KG1 (cell line): ENCODE data around the gene AP3B1.
"Not testable (repeated sequence)": the region's sequence is repeated elsewhere in the genome, so short reads cannot be mapped to it uniquely, and the experiment has no call there.

ENCODE experiments used
- DNase-seq: peaks from one replicate; lab custom pipeline; 2025; lab: John Stamatoyannopoulos, UW

Gene AP3B1

DNA sequence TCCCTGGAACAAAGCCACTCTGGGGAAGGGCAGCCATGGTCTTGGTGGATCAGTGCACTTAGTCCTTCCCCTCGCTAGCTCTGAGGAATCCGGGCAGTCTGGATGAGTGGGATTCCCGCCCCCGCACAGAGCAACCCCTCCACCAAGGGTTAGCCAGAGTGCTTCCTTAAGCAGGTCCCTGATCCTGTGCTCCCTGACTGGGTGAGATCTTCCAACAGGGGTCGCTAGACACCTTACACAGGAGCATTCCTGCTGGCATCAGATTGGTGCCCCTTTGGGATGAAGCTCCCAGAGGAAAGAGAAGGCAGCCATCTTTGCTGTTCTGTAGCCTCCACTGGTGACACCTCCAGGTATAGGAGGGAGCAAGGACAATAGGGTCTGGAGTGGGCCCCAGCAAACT is 228.8 kb downstream of the AP3B1 start:
- no peak for DNase-seq

DNA sequence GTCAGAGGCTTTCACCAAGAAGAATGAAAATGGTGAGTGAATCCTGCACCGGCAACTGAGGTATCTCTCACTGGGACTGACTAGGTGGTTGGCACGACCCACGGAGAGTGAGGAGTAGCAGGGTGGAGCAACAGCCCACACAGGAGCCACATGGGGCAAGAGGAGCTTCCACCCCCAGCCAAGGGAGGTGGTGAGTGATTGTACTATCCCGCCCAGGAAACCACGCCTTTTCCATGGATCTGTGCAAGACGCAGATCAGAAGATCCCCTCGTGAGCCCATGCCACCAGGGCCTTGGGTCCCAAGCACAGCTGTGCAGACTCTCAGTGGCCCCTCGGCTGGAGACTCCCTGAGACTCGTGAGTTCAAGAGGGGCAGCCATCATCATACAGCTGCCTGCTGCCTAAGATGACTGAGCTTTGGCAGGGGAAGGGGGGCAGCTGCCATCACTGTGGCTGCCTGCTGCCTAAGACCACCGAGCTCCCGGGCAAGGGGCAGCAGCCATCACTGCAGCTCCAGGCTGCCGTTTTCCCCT is 229.5 kb downstream of the AP3B1 start:
- no peak for DNase-seq

DNA sequence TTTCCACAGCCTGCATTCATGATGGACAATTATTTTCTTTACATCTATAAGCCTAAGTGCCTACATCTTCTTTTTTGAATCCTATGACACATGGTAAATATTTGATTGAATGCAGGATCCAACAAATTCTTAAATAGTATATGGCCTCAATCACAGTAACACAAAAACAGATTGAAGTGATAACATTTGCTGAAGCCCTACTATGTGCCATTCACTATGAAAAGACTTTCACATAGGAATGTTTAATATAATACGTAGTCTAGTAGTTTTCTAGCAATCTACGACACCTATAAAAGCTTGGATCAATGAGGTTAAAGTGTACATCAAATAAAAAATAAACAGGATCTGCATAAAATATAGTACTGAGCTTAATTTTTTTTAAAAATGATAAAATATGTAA is 231.0 kb downstream of the AP3B1 start:
- no peak for DNase-seq

DNA sequence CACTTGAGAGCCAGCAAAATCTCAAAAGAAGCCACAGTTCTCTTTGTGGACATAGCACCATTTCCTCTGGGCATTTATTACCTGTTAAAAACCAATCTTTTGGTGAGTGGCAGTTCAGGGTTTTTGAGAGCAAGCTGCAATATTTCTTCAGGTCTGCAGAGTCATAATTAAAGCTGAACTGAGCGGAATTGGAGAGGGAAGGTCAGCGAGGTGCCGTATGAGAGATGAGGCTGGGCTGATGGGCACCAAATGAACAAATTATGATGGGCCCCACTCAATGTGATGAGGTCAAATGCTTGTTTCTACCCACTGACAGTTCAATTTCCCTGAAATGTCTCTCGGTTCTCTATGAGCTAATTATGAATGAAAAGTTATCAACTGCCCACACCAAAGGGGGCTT is 231.9 kb downstream of the AP3B1 start:
- no peak for DNase-seq

DNA sequence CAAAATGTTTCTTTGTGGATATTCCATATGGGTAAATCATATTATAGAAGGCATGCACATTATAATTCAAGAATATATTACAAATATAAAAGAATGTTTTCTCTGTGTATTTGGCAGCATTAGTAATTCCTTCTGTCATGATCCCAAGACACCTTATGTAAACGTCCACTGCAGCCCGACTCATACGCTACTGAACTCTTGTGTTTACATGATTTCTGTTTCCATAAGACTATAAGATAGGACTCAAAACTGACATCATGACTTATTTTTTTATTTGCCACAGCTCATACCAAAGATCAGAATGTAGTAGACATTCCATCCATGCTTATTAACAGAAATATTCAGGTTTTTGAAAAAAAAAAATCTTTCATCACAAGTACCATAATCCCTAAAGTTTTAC is 234.1 kb downstream of the AP3B1 start:
- DNase-seq = no peak

DNA sequence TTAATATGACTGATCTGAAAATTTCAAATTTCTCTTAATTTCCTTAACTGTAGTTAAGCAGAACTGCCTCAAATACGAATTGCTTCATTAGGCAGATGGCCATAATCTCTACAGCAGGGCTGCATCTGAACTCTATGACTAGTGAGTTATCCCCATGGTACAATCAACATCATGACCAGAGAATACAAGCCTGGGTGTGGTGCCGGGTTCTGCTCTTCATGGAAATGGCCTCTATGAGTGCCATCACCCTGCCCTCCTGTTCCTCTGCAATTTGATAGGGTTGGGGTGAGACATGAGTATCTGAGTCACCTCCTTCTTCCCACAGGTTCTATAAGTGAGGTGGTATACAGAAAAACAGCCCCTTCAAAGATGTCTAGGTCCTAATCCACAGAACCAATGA is 235.9 kb downstream of the AP3B1 start:
- DNase-seq = no peak

DNA sequence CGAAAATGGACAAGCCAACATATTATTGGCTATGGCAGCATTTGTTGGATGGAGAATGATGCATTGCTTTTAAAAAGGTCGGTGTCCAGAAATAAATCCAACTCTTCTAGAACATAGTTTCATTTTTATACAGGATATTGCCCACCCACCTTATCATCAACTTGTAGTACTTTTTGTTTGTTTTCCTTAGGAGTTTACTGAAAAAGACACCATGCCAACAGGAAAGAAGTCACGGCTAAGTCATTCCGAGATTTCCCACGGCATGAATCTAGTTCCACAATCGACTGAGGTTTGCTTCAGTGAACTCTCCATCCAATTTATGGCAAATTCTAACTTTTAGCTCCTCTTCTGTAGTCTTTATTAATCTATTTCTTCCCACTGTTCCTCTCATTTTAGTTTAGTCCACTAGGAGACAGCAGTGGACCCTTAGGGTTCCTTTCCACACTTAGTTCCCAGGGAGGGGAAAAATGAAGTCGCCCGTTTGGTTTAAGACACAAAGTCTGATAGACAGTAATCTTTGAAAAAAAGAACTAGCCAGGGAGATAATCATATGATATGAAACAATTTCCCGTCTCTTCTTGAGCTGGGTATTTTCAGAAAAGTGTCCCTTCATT is 237.5 kb downstream of the AP3B1 start:
- no peak for DNase-seq

DNA sequence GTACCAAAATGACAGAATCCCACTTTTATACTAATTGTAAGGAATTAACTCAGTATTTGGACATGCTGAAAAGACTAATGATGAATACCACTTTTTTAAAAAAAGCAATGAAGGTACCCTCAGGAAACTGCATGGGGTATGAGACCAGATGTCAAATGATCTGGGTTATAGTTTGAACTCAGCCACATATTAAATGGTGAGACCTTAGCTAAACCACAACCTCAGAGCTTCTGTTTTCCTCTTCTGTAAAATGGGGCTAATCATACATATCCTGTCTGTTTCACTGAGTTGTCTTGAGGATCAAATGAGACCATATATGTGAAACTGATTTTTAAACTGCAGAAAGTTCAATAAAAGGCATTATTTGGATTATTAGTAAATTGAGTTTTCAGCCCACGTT is 238.4 kb downstream of the AP3B1 start:
- DNase-seq = no peak

DNA sequence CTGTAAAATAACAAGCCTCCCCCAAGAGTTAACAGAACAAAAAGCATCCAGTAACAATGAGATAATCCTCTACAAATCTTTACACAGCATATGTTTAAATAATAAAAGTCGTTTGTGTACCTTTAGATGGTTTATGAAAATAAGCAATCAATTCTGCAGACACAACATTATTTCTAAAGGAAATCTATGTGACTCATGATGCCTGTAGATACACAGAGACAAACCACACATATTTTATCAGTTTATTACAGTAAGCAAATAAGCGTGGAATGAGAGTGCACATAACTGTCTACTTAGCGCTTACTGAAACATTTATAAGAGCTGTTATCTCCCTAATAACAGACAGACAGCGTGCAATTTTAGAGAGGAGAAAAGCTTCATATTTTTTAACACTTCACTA is 243.6 kb downstream of the AP3B1 start:
- no peak for DNase-seq

DNA sequence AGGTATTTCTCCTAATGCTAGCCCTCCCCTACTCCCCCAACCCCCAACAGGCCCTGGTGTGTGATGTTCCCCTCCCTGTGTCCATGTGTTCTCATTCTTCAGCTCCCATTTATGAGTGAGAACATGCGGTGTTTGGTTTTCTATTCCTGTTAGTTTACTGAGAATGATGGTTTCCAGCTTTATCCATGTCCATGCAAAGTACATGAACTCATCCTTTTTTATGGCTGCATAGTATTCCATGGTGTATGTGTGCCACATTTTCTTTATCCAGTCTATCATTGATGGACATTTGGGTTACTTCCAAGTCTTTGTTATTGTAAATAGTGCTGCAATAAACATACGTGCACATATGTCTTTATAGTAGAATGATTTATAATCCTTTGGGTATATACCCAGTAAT is 247.7 kb downstream of the AP3B1 start:
- DNase-seq = not testable (repeated sequence)

DNA sequence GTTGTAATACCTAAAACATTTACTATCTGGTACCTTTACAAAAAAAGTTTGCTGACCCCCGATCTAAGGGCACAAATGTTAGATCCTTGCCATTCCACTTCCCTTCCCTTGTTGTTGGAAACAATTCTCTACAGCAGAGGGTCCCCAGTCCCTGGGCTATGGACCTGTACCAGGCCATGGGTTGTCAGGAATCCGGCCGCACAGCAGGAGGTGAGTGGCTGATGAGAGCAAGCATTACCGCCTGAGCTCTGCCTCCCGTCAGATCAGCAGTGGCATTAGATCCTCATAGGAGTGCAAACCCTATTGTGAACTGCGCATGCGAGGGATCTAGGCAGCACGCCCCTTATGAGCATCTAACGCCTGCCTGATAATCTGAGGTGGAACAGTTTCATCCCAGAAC is 248.5 kb downstream of the AP3B1 start:
- DNase-seq = no peak

DNA sequence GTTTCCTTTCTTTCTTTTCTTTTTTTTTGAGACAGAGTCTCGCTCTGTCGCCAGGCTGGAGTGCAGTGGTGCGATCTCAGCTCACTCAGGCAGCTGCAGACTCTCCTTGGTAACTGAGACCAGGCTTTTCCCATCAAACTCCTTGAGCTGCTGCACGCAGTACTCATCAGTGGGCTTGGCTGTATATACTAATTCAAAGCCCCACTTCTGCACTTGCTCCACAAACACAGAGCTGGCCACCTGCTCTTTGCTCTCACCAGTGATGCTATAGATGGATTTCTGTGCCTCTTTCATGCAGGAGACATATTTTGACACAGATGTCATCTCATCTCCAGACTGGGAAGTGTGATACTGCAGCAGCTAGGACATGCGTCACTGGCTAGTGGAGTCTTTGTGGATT is 252.7 kb downstream of the AP3B1 start:
- no peak for DNase-seq

DNA sequence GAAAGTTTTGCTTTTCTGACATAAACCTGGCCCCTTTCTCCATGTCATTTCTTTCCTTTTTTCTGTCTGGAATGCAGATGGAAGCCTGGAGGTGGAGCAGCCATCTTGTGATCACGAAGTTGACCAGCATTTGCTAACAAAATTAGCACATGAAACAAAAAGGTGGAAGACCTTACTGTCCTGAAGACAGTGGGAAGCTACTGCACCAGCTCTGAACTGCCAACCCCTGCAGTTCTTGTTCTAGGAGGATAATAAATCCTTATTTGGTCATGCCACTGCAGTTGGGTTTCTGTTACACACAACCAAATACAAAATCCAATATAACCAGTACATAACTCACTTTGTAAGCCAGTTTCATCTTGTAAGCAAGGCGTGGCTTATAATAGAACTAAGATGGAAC is 269.0 kb downstream of the AP3B1 start:
- no peak for DNase-seq

DNA sequence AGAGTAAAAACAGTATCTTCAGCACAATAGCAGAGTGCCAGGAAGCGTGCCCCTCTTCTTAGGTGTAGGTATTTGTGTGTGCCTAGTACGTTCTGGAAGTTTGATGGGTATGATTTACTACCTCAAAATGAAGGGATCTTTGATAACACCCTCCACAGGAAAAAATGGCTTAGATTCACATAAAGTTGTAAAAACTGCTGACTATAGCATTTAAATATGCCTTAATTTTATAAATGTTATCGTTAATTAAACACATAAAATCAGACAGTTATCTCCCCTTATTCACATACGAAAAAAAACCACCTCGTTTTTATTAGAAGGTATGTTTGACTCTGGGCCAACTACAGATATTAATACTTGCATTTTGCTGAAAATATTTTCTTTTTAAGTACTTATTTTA is 274.8 kb downstream of the AP3B1 start:
- DNase-seq = no peak

DNA sequence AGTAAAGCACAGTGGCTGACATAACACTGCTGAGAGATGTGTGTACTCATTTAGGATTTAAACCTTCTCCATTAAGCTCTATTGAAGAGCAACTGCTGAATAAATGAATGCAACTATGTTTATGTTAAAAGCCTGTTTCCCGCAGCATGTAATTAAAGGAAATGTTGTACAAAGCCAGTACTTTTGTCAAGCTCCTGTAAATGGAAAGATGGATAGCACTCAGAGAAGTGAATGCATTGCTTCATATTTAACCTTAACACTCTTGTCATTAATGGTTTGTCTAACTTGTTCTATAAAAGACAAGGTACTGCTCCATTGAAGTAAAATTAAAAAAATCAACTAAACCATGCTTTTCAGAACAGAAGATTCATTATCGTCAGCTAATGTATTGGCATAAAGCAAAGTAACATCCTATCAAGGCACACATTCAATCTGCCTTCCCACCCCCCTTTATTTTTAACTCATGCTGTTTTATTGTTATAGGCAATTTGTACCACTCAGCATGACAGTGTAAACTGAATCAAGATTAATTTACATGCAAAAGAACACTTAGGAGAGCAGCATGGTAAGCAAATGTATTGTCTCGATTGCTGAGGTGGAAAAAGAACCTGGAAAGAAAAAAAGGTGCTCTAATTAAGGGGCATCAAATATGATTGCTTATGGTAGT is 277.5 kb downstream of the AP3B1 start:
- DNase-seq = no peak

DNA sequence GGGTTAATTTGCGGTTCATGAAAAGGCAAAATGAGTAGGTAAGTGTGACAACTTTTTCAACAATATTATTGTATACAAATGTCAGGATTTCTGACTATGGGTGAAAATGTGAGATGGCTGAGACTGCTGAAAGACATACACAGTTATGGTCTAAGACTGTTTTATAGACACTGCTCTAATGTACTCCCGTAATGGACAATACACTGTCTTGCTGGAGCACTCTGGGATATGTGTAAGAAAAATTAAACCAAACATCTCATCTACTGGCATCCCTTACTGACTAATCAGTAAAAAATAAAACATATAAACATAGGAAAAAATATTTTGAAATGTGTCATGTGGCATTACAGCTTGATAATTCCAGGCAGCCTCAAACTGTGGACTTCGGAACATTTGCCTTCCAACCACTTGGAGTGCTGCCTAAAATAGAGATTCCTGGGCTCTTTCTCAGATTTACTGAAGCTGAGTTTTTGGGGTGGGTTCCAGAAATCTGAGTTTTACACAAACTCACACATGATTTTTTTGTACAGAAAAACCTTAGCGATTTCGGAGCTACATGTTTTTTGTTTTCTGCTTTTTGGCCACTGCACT is 284.5 kb downstream of the AP3B1 start:
- no peak for DNase-seq

DNA sequence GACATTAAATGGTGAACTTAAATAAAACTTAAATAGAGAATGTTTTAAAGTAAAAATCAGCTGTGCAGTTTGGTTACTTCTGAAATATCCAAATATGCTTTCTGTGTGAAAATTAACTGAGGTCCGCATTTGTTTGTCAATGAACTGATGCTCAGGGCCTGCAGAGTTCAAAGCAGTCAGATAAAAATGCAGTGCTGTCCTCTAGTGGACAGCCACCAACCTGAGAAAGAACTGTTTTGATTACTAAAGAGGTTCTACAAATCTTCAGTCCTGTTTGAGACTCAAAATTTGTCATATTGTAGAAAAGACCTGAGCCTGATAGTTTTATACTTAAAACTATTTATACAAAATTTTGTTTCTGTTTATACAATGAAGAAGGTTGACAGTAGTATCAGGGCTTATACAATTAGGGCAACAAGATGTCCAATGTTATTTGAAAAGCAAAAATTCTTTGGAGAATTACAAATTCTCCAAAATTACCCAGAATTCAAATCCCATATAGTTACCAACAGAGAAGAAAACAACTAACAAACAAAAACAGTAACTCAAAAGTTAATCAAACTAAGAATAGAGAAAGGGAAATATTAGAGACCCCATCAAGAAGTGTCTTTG is 286.0 kb downstream of the AP3B1 start:
- no peak for DNase-seq

DNA sequence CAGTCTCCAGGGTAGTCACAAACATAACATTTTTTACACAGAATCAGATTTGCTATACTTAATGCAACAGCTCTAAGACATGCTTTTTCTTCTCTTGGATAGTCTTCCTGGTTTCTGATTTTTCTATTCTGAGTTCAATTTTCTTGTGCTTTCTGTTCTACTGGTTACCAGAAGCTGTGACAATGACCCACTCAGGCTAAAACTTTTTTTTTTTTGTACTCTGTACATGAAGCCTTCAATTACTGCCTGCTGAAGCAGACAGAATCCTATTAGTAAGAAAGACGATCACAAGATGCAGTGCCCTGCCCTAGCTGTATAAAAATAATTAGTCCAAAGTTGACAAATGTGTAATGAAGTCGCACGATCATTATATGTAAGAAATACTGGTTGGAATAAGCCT is 287.3 kb downstream of the AP3B1 start:
- no peak for DNase-seq

DNA sequence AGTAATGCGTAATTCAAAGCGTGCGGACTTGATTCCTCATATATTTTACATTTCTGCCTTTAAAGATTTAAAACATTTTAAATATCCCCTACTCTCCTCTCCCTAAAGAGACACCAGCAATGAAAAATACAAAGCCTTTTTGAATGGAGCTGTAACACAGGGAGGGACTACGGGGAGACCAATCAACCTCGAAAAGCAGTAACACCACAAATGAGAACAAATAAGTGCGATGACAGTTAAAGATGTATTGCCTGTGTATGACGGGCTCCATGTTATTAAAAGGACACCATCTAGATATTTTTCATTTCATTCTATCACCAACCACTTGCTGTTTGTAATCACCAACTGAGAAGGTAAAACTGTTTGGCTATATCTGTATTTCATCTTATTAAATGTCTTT is 288.0 kb downstream of the AP3B1 start:
- DNase-seq = no peak

DNA sequence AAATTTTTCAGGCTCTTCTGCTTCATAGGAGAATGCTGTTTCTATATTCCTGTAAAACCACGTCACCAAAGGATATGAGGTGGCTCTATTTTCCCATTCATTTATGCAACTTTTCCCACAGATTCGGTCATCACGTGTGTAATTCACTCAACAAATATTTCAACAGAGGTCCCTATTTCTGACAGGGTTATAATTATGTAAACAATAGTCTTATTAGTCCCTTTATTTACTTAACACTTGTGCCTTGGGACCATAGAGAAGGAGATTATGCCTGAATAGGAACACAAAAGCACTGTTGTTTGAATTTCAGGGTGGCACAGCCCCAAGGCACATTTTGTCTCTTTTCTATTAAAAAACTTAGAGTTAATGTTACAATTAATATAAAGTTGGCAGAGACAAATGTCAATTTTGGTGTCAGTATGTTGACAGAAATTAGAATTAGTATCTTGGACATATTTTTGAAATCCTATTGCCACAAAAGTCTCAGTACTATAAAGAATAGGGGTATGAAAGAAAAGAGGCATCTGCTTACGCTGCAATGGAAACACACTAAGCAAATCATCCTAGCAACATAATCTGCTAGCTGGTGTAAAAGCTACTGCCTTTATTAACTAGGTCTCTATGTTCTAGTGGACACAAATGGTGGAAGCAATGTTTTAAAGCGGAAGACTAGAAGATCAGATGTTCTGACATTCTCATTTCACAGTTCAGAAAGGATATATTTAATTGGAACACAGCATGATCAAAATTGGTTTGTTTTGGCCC is 289.3 kb downstream of the AP3B1 start:
- no peak for DNase-seq

DNA sequence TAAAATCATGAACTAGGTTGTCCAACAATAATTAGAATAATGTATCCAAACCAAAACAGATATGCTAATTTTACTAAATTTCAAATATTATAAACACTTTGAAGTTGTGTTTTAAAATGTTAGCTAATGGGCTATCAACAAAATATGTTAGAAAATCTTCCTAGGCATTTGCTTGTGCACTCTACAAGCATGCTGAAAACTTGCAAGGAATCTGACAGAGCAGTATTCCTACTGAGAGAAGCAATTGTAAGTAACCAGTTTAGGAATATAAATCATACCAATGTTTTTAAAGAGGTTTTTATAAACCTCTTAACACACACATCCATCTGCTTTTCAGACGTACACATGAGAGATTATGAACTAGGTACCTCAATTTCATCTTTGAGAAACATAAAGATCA is 289.9 kb downstream of the AP3B1 start:
- DNase-seq = no peak

DNA sequence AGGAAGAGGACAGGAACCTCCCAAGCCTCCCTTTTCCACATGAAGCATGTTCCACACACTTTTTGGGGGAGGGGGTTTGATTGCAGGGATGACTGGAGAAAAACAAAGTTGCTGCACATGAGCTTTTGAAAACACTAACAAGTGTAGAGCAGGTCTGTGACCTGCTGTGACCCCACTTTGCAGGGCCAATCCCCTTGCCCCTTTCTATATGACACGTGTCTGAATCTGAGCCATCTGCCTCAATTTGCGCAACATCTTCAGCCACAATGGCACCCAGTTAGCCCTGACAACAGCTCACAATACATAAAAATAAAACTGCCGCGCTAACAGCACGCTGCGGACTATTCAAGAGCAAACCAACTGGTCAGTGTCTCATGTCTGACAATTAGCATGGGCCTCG is 290.6 kb downstream of the AP3B1 start:
- no peak for DNase-seq
